Liver (tissue), 9 donors: ENCODE measurements around the gene DCAF4. TPM values are rescaled to one million over a fixed set of nuclear protein-coding genes. Genes with fewer than 3 reads are reported as not detected.

Experiments used
- DNase-seq: peaks from one replicate; pipeline ENCODE4 v3.0.0-alpha.2; 2017; ENCODE audit warnings: low spot score
- H3K27ac ChIP-seq, 2 donors: one replicate each; pipeline ENCODE4 v1.7.0; 2013; ENCODE audit warnings: inconsistent platforms in 2 of 2, low read length in 2 of 2, control low read depth in 1 of 2, low read depth in 1 of 2, mild to moderate bottlenecking in 1 of 2
- H3K27me3 ChIP-seq, 4 donors: one replicate each; pipeline versions ENCODE4 v1.6.1 to v1.7.0; 2013; ENCODE audit warnings: low read length in 3 of 4, inconsistent platforms in 1 of 4, mild to moderate bottlenecking in 1 of 4, moderate library complexity in 1 of 4; ENCODE audit not compliant: control insufficient read depth in 4 of 4, insufficient read depth in 4 of 4
- H3K36me3 ChIP-seq, 4 donors: one replicate each; pipeline versions ENCODE4 v1.6.1 to v1.7.0; 2013; ENCODE audit warnings: low read length in 3 of 4, mild to moderate bottlenecking in 3 of 4, low read depth in 1 of 4, moderate library complexity in 1 of 4; ENCODE audit not compliant: control insufficient read depth in 4 of 4, insufficient read depth in 3 of 4
- H3K4me1 ChIP-seq, 4 donors: one replicate each; pipeline versions ENCODE4 v1.6.1 to v1.7.0; 2013; ENCODE audit warnings: low read length in 3 of 4, mild to moderate bottlenecking in 3 of 4, moderate library complexity in 1 of 4; ENCODE audit not compliant: control insufficient read depth in 4 of 4, insufficient read depth in 4 of 4
- H3K4me3 ChIP-seq, 3 donors: one replicate each; pipeline versions ENCODE4 v1.6.1 to v1.7.0; 2013; ENCODE audit warnings: low read length in 3 of 3, control low read depth in 1 of 3, low read depth in 1 of 3, mild to moderate bottlenecking in 1 of 3
- H3K9ac ChIP-seq, 2 donors: one replicate each; pipeline ENCODE4 v1.7.0; 2013; ENCODE audit warnings: low read length in 2 of 2, mild to moderate bottlenecking in 2 of 2, moderate library complexity in 2 of 2, control low read depth in 1 of 2, low read depth in 1 of 2
- H3K9me3 ChIP-seq, 4 donors: one replicate each; pipeline versions ENCODE4 v1.6.1 to v1.7.0; 2013; ENCODE audit warnings: low read length in 3 of 4; ENCODE audit not compliant: control insufficient read depth in 4 of 4
- ATF3 ChIP-seq: IDR thresholded peaks from 2 replicates; pipeline ENCODE4 v1.6.1; 2016; ENCODE audit warnings: antibody characterized with exemption
- CTCF ChIP-seq: fragments of 150-350 bp; IDR thresholded peaks from 2 replicates; pipeline ENCODE4 v1.5.1; 2017; ENCODE audit warnings: improper control_type of control experiment, low read depth, low read length; ENCODE audit not compliant: missing input control
- EGR1 ChIP-seq, 2 donors: IDR thresholded peaks; 2 replicates each; pipeline ENCODE4 v1.6.1; 2016 to 2018; ENCODE audit warnings: antibody characterized with exemption in 2 of 2, low read depth in 2 of 2
- FOXA1 ChIP-seq: IDR thresholded peaks from 2 replicates; pipeline ENCODE4 v1.6.1; 2016; ENCODE audit warnings: antibody characterized with exemption
- FOXA2 ChIP-seq: IDR thresholded peaks from 2 replicates; pipeline ENCODE4 v1.6.1; 2016; ENCODE audit warnings: antibody characterized with exemption
- GABPA ChIP-seq, 2 donors: IDR thresholded peaks in 1 of 2; conservative IDR thresholded peaks in 1 of 2; 2 replicates each; pipeline ENCODE4 v1.6.1; 2016; ENCODE audit warnings: antibody characterized with exemption in 2 of 2, mild to moderate bottlenecking in 1 of 2, moderate library complexity in 1 of 2
- HNF4A ChIP-seq, 2 donors: conservative IDR thresholded peaks; 2 replicates each; pipeline ENCODE4 v1.6.1; 2016; ENCODE audit warnings: antibody characterized with exemption in 2 of 2, mild to moderate bottlenecking in 2 of 2
- HNF4G ChIP-seq: IDR thresholded peaks from 2 replicates; pipeline ENCODE4 v1.6.1; 2016; ENCODE audit warnings: antibody characterized with exemption
- JUND ChIP-seq, 2 donors: IDR thresholded peaks; 2 replicates each; pipeline ENCODE4 v1.6.1; 2016; ENCODE audit warnings: antibody characterized with exemption in 2 of 2
- NR2F2 ChIP-seq: IDR thresholded peaks from 2 replicates; pipeline ENCODE4 v1.6.1; 2016; ENCODE audit warnings: antibody characterized with exemption
- RAD21 ChIP-seq, 2 donors: IDR thresholded peaks; 2 replicates each; pipeline ENCODE4 v1.6.1; 2016; ENCODE audit warnings: antibody characterized with exemption in 2 of 2, mild to moderate bottlenecking in 2 of 2
- REST ChIP-seq: IDR thresholded peaks from 2 replicates; pipeline ENCODE4 v1.6.1; 2016; ENCODE audit warnings: antibody characterized with exemption, mild to moderate bottlenecking
- RXRA ChIP-seq, 2 donors: IDR thresholded peaks; 2 replicates each; pipeline ENCODE4 v1.6.1; 2017 to 2018; ENCODE audit warnings: antibody characterized with exemption in 2 of 2, mild to moderate bottlenecking in 1 of 2
- SP1 ChIP-seq: IDR thresholded peaks from 2 replicates; pipeline ENCODE4 v1.6.1; 2018; ENCODE audit warnings: antibody characterized with exemption, mild to moderate bottlenecking
- TAF1 ChIP-seq: conservative IDR thresholded peaks from 2 replicates; pipeline ENCODE4 v1.6.1; 2016; ENCODE audit warnings: antibody characterized with exemption, mild to moderate bottlenecking
- YY1 ChIP-seq: IDR thresholded peaks from 2 replicates; pipeline ENCODE4 v1.6.1; 2016; ENCODE audit warnings: antibody characterized with exemption, mild to moderate bottlenecking
- WGBS: extraction: QIAGEN DNeasy Blood & Tissue Kit; methylation state at CpG from one replicate; pipeline ENCODE4 v1.1.7; 2013; 5-methylcytosine and 5-hydroxymethylcytosine counted together
- polyA plus RNA-seq, 2 donors: library from polyadenylated mRNA; stranded (reverse) in 1 of 2; unstranded in 1 of 2; fragments of 200-250 nt in 1 of 2; fragments of >200 nt in 1 of 2; fragmentation: Nextera tagmentation in 1 of 2; extraction: Ambion mirVana in 1 of 2; gene quantifications; one replicate each; pipeline versions ENCODE4 v1.2.1 to v1.2.3, GENCODE V29; 2013 to 2015
- total RNA-seq, 2 donors: library from RNA; depleted of rRNA; stranded (reverse); fragments of >200 nt; gene quantifications; one replicate each; pipeline ENCODE4 v1.2.3, GENCODE V29; 2014
- TF ChIP-seq, protein P1 (sequence below): IDR thresholded peaks from 2 replicates; pipeline ENCODE4 v1.6.1; 2016; ENCODE audit warnings: antibody characterized with exemption
- TF ChIP-seq, protein P2 (sequence below): IDR thresholded peaks from 2 replicates; pipeline ENCODE4 v1.6.1; 2016; ENCODE audit warnings: antibody characterized with exemption
- donor health status: healthy.
- donor health status: healthy.
- donor health status: healthy.
- donor health status: healthy.
- donor health status: healthy.

DCAF4 gene
- total and polyA plus RNA-seq, 4 donors, result 3.5 to 11.0 (median 6.1) TPM

DNA sequence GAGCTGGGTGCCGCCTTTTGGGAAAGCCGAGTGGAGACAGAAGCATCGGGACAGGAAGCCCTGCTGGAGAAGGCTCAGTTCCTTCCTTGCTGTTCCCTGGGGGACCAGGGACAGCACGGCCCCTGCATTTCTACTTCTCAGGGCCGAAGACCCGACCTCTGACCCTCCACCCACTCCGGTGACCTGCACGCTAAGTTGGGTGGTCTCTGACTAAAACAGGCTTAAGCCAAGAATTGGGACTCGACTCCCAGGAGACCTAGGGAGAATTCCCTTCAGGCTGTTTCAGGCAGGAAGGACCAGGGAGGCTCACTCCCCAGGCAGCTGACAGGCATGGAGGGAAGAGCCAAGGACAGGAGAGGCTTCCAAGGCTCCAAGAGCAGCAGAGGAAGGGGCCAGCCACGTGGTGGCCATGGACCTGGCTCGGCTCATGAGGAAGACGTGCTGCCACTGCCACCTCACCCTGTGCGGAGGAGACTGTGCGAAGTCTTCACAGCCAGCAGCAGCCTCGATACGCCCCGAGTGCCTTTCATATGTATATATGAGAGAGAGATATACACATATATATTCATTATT lies 43.9 kb downstream of the DCAF4 start:
- WGBS, result 97% methylated on average over 17 of the region's 17 CpGs
- no peak for DNase-seq

DNA sequence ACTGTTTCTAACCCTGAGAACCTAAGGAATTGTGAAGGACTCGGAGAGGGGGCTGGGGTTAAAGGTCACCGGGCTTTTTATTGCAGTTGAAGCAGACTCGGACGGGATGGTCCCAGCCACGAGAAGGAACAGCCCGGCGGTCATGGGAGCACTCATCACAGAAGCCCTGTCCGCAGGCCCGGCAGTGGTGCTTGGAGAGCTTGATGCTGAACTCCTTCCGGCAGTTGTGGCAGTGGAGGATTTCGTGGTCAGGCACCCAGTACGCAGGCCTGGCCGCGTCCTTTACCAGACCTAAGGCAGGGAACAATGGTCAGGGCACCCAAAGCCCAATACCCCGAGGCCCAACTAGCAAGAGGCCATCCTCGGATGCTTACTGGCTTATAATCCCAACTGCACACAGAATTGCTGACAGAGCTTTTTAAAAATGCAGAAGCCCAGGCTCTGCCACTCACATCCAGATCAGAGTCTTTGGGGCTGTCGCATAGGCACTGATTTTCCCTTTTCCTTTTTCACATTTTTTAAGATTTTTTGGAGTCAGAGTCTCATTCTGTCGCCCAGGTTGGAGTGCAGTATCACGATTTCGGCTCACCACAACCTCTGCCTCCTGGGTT lies 44.7 kb downstream of the DCAF4 start:
- DNase-seq, result no peak
- H3K27me3 ChIP-seq, result no peaks in the 10 kb centered on the region
- no peaks in the 10 kb centered on the region for H3K9me3 ChIP-seq
- no peaks in the 10 kb centered on the region for H3K4me1 ChIP-seq
- no peak overlapping the region for H3K27ac ChIP-seq
- H3K4me3 ChIP-seq, result no peak overlapping the region
- no peak overlapping the region for H3K9ac ChIP-seq
- H3K36me3 ChIP-seq, result peaks cover 19 to 66% (median 46%) of the 10 kb centered on the region in 4 donors
- WGBS, result 97% methylated on average over 20 of the region's 20 CpGs
- no peak for TF ChIP-seq FOXA1
- TF ChIP-seq YY1, result no peak
- TF ChIP-seq NR2F2, result no peak
- TF ChIP-seq HNF4G, result no peak
- no peak for TF ChIP-seq EGR1 (IDR thresholded peaks at IDR 0.05; ENCODE audit: low read depth in 2 of 2)
- TF ChIP-seq RXRA (IDR thresholded peaks at IDR 0.05), result no peak
- no peak for TF ChIP-seq GABPA (IDR thresholded peaks at IDR 0.05 in 1 of 2, conservative IDR thresholded peaks at IDR 0.05 in 1 of 2)
- TF ChIP-seq FOXA2, result no peak
- no peak for TF ChIP-seq TAF1
- no peak for TF ChIP-seq SP1
- TF ChIP-seq JUND (IDR thresholded peaks at IDR 0.05), result no peak
- TF ChIP-seq, protein P1, sequence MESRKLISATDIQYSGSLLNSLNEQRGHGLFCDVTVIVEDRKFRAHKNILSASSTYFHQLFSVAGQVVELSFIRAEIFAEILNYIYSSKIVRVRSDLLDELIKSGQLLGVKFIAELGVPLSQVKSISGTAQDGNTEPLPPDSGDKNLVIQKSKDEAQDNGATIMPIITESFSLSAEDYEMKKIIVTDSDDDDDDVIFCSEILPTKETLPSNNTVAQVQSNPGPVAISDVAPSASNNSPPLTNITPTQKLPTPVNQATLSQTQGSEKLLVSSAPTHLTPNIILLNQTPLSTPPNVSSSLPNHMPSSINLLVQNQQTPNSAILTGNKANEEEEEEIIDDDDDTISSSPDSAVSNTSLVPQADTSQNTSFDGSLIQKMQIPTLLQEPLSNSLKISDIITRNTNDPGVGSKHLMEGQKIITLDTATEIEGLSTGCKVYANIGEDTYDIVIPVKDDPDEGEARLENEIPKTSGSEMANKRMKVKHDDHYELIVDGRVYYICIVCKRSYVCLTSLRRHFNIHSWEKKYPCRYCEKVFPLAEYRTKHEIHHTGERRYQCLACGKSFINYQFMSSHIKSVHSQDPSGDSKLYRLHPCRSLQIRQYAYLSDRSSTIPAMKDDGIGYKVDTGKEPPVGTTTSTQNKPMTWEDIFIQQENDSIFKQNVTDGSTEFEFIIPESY, result no peak
- no peak for TF ChIP-seq HNF4A (conservative IDR thresholded peaks at IDR 0.05)
- TF ChIP-seq REST, result no peak
- no peak for TF ChIP-seq CTCF
- no peak for TF ChIP-seq RAD21 (IDR thresholded peaks at IDR 0.05)
- TF ChIP-seq ATF3, result no peak
- TF ChIP-seq, protein P2, sequence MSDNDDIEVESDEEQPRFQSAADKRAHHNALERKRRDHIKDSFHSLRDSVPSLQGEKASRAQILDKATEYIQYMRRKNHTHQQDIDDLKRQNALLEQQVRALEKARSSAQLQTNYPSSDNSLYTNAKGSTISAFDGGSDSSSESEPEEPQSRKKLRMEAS, result no peak

More for the DNA sequence above, 43.9 kb downstream of the DCAF4 start:
- no peaks in the 10 kb centered on the region for H3K4me1 ChIP-seq
- no peak for TF ChIP-seq ATF3
- no peak overlapping the region for H3K27ac ChIP-seq
- H3K36me3 ChIP-seq, result peaks cover 17 to 60% (median 40%) of the 10 kb centered on the region in 4 donors
- no peaks in the 10 kb centered on the region for H3K27me3 ChIP-seq
- no peak overlapping the region for H3K9ac ChIP-seq
- H3K4me3 ChIP-seq, result no peak overlapping the region
- no peaks in the 10 kb centered on the region for H3K9me3 ChIP-seq
